ENCODE data around the gene TBC1D10A. TPM values are rescaled to one million over a fixed set of nuclear protein-coding genes. Genes with fewer than 3 reads are reported as not detected.

TBC1D10A gene
- total and polyA plus RNA-seq, 9 donors = 6.2 to 11.3 (median 8.4) TPM

- WGBS (ENCODE audit: insufficient coverage) = 73% methylated on average over 3 of the region's 8 CpGs
- Histone ChIP-seq H3K27me3 (ENCODE audit: control insufficient read depth, insufficient read depth, low read length) (no peaks in the 10 kb centered on the region), H3K36me3 (ENCODE audit: control insufficient read depth, insufficient read depth, low read length) (no peaks in the 10 kb centered on the region), H3K9me3 (replicated peaks; ENCODE audit: control insufficient read depth, low read depth, low read length) (no peaks in the 10 kb centered on the region), H3K4me3 (ENCODE audit: low read length) (no peak overlapping the region), H3K27ac (ENCODE audit: low read length) (peak overlapping the region; percentile 20), H3K4me1 (ENCODE audit: control insufficient read depth, insufficient read depth, low read length) (peaks cover 24% of the 10 kb centered on the region)
- DNase-seq = no peak
Measured at GRCh38 chr22:30310881-30311771, 15.6 kb downstream of the TBC1D10A start.

- H3K27me3 ChIP-seq (ENCODE audit: control insufficient read depth, insufficient read depth, low read length) = no peaks in the 10 kb centered on the region
- H3K4me3 ChIP-seq (ENCODE audit: low read length) = no peak overlapping the region
- WGBS (ENCODE audit: insufficient coverage) = 49% methylated on average over 2 of the region's 7 CpGs
- DNase-seq = no peak
- H3K27ac ChIP-seq (ENCODE audit: low read length) = no peak overlapping the region
- H3K9me3 ChIP-seq (replicated peaks; ENCODE audit: control insufficient read depth, low read depth, low read length) = no peaks in the 10 kb centered on the region
- H3K4me1 ChIP-seq (ENCODE audit: control insufficient read depth, insufficient read depth, low read length) = peaks cover 31% of the 10 kb centered on the region
- no peaks in the 10 kb centered on the region for H3K36me3 ChIP-seq (ENCODE audit: control insufficient read depth, insufficient read depth, low read length)
Measured at GRCh38 chr22:30309951-30310741, 16.6 kb downstream of the TBC1D10A start.

DNA sequence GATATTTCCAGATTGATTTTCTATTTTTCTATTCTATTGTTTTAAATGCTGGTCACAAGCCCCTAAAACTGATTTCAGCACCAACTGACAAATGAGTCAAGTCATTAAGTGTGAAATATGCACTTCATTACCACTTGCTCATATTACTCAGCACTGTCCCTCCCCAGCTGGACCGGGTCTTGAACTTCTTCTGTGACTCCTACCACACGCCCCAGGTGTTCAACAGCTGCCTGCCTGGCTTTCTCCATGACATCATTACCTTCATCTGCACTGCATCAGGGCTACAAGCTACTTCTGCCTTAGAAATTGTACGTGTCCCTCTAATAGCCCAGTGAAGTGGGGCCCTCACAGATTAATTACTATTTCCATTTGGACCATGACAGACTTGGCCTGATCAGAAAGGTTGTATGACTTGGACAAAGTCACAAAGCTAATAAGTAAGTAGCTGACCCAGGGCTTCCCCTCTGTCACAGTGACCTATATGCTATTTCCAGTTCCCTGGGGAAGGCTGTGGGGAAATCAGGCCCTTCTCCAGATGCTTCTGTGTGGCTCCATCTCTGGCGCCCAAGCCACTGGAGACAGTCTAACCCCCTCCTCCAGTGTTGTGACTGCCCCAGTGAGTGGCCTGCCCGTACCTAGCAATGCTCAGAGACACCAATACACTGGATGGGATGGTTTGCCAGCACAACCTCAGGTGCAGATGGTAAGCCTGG lies 18.1 kb downstream of the TBC1D10A start:
- no peaks in the 10 kb centered on the region for H3K27me3 ChIP-seq (ENCODE audit: control insufficient read depth, insufficient read depth, low read length)
- WGBS (ENCODE audit: insufficient coverage) = 31% methylated on average over 4 of the region's 5 CpGs
- no peaks in the 10 kb centered on the region for H3K36me3 ChIP-seq (ENCODE audit: control insufficient read depth, insufficient read depth, low read length)
- H3K27ac ChIP-seq (ENCODE audit: low read length) = no peak overlapping the region
- H3K4me3 ChIP-seq (ENCODE audit: low read length) = no peak overlapping the region
- no peaks in the 10 kb centered on the region for H3K9me3 ChIP-seq (replicated peaks; ENCODE audit: control insufficient read depth, low read depth, low read length)
- no peak for DNase-seq
- peaks cover 37% of the 10 kb centered on the region for H3K4me1 ChIP-seq (ENCODE audit: control insufficient read depth, insufficient read depth, low read length)

- Histone ChIP-seq H3K27ac (ENCODE audit: low read length) (no peak overlapping the region), H3K4me3 (ENCODE audit: low read length) (no peak overlapping the region), H3K36me3 (ENCODE audit: control insufficient read depth, insufficient read depth, low read length) (peaks cover 6% of the 10 kb centered on the region), H3K27me3 (ENCODE audit: control insufficient read depth, insufficient read depth, low read length) (no peaks in the 10 kb centered on the region), H3K9me3 (replicated peaks; ENCODE audit: control insufficient read depth, low read depth, low read length) (no peaks in the 10 kb centered on the region), H3K4me1 (ENCODE audit: control insufficient read depth, insufficient read depth, low read length) (peaks cover 37% of the 10 kb centered on the region)
- 78% methylated on average over 1 of the region's 2 CpGs for WGBS (ENCODE audit: insufficient coverage)
- DNase-seq = no peak
Measured at GRCh38 chr22:30308093-30308492, 18.6 kb downstream of the TBC1D10A start.

DNA sequence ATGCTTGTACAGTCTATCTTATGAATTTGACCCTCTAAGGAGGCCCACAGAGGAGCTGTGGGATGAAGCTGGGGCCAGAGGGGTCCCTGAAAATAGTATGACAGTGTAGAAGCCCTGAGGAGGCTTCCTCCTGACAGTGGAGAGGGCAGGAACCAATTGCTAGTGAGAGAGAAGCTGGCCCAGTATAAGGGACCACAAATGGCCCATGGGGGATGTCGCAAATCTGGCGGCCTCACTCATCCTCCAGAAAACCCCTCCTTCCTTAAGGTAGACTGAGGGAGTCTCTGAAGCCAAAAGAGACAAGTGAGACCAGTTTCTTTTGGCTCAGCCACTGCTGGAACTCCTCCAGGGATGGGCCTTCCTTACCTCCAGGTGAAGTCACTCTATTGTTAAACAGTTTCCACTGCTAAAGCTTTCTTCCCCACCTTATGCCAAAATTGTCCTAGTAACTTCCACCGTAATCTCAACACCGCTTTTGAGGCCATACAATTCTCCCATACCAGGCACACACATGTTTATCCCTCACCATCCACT lies 19.6 kb downstream of the TBC1D10A start:
- Histone ChIP-seq H3K4me1 (ENCODE audit: control insufficient read depth, insufficient read depth, low read length) (peaks cover 41% of the 10 kb centered on the region), H3K27ac (ENCODE audit: low read length) (peak overlapping the region; percentile 35), H3K9me3 (replicated peaks; ENCODE audit: control insufficient read depth, low read depth, low read length) (no peaks in the 10 kb centered on the region), H3K27me3 (ENCODE audit: control insufficient read depth, insufficient read depth, low read length) (no peaks in the 10 kb centered on the region), H3K4me3 (ENCODE audit: low read length) (no peak overlapping the region), H3K36me3 (ENCODE audit: control insufficient read depth, insufficient read depth, low read length) (peaks cover 9% of the 10 kb centered on the region)
- DNase-seq = no peak
- 54% methylated on average over 3 of the region's 4 CpGs for WGBS (ENCODE audit: insufficient coverage)

GRCh38 chr22:30306627-30307011 lies 20.1 kb downstream of the TBC1D10A start:
- Histone ChIP-seq H3K4me1 (ENCODE audit: control insufficient read depth, insufficient read depth, low read length) (peaks cover 43% of the 10 kb centered on the region), H3K4me3 (ENCODE audit: low read length) (no peak overlapping the region), H3K27me3 (ENCODE audit: control insufficient read depth, insufficient read depth, low read length) (no peaks in the 10 kb centered on the region), H3K27ac (ENCODE audit: low read length) (peak overlapping the region; percentile 35), H3K36me3 (ENCODE audit: control insufficient read depth, insufficient read depth, low read length) (peaks cover 10% of the 10 kb centered on the region), H3K9me3 (replicated peaks; ENCODE audit: control insufficient read depth, low read depth, low read length) (no peaks in the 10 kb centered on the region)
- no peak for DNase-seq
- no CpG with 5 or more reads among the region's 1 CpG for WGBS (ENCODE audit: insufficient coverage)

- H3K27ac ChIP-seq (ENCODE audit: low read length) = peak overlapping the region; percentile 43
- H3K4me1 ChIP-seq (ENCODE audit: control insufficient read depth, insufficient read depth, low read length) = peaks cover 41% of the 10 kb centered on the region
- no peak overlapping the region for H3K4me3 ChIP-seq (ENCODE audit: low read length)
- no peaks in the 10 kb centered on the region for H3K9me3 ChIP-seq (replicated peaks; ENCODE audit: control insufficient read depth, low read depth, low read length)
- no peaks in the 10 kb centered on the region for H3K27me3 ChIP-seq (ENCODE audit: control insufficient read depth, insufficient read depth, low read length)
- H3K36me3 ChIP-seq (ENCODE audit: control insufficient read depth, insufficient read depth, low read length) = peaks cover 10% of the 10 kb centered on the region
- no peak for DNase-seq
- 17% methylated on average over 1 of the region's 3 CpGs for WGBS (ENCODE audit: insufficient coverage)
Measured at GRCh38 chr22:30305906-30306626, 20.7 kb downstream of the TBC1D10A start.

DNA sequence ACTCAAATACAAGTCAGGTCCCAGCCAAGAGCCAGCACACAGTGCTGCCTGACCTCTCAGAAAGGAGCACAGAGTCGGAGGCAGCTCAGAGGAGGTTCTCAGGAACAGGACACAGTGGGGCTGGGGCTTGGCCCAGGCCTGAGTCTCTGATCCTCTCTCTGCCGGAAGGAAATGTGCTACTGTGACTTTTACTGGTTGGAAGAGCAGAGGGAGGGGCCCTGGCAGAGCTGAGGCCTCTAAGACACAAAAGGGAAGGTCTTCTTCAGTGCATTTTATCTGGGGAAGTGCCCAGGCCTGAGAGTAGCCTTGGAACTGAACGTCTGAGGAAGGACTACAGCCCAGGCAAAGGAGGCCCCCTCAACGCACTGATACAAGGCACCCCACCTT lies 21.2 kb downstream of the TBC1D10A start:
- Histone ChIP-seq H3K27ac (ENCODE audit: low read length) (peak overlapping the region; percentile 43), H3K9me3 (replicated peaks; ENCODE audit: control insufficient read depth, low read depth, low read length) (no peaks in the 10 kb centered on the region), H3K27me3 (ENCODE audit: control insufficient read depth, insufficient read depth, low read length) (no peaks in the 10 kb centered on the region), H3K36me3 (ENCODE audit: control insufficient read depth, insufficient read depth, low read length) (peaks cover 16% of the 10 kb centered on the region), H3K4me1 (ENCODE audit: control insufficient read depth, insufficient read depth, low read length) (peaks cover 35% of the 10 kb centered on the region), H3K4me3 (ENCODE audit: low read length) (no peak overlapping the region)
- DNase-seq = peak; percentile 92
- 11% methylated on average over 4 of the region's 4 CpGs for WGBS (ENCODE audit: insufficient coverage)

DNA sequence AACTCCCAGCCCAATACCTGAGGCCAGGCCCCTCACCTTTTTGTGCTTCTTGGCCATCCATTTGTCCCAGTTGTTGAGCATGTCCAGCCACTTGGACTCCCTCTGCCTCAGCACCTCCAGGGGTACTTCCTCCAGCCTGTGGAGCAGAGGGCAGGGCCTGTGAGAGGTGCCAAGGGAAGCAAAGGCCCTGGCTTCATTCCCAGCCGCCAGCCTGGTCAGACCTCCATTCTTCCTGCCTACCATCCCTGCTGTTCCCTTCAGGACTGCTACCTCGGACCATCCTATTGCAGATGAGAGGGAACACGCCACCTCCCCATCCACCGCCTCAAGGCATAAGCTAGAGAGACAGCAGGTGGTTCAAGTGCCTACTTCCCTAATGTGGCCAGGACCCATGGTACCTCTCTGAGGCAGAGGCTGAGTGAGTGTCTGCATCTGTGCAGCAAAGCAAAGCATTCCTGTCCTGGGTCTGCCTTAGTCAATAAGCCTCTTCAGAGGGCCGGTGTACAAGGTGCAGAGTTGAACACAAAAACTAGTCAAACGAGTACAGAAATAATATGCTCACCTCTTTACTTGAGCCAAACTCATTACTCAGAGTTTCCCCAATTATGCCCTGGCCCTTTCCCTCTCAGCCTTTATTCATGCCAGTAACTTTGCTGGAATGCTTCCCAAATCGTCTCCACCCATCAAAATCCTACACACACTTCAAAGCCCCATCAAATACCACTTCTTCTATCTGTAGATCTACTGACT lies 22.1 kb downstream of the TBC1D10A start:
- H3K27me3 ChIP-seq (ENCODE audit: control insufficient read depth, insufficient read depth, low read length) = no peaks in the 10 kb centered on the region
- DNase-seq = no peak
- H3K36me3 ChIP-seq (ENCODE audit: control insufficient read depth, insufficient read depth, low read length) = peaks cover 18% of the 10 kb centered on the region
- no peak overlapping the region for H3K27ac ChIP-seq (ENCODE audit: low read length)
- 85% methylated on average over 4 of the region's 7 CpGs for WGBS (ENCODE audit: insufficient coverage)
- no peak overlapping the region for H3K4me3 ChIP-seq (ENCODE audit: low read length)
- no peaks in the 10 kb centered on the region for H3K9me3 ChIP-seq (replicated peaks; ENCODE audit: control insufficient read depth, low read depth, low read length)
- H3K4me1 ChIP-seq (ENCODE audit: control insufficient read depth, insufficient read depth, low read length) = peaks cover 35% of the 10 kb centered on the region

Data from muscle of leg (tissue), 11 donors.